Glutamatergic neuron (in vitro differentiated cells): Measurements from ENCODE around the gene SLC15A3. TPM values are rescaled to one million over a fixed set of nuclear protein-coding genes. Genes with fewer than 3 reads are reported as not detected.

Source experiments
- DNase-seq: peaks from one replicate; pipeline ENCODE4 v3.0.0; 2022
- H3K27ac Mint-ChIP-seq: one replicate; pipeline ENCODE4 v1.8.0; 2020; ENCODE audit warnings: mild to moderate bottlenecking, mixed read lengths, inconsistent platforms; ENCODE audit not compliant: unreplicated experiment
- H3K27me3 Mint-ChIP-seq: one replicate; pipeline ENCODE4 v1.8.0; 2020; ENCODE audit warnings: mild to moderate bottlenecking, moderate library complexity, mixed read lengths, inconsistent platforms; ENCODE audit not compliant: unreplicated experiment
- H3K36me3 Mint-ChIP-seq: one replicate; pipeline ENCODE4 v1.8.0; 2020; ENCODE audit warnings: mild to moderate bottlenecking, mixed read lengths, inconsistent platforms; ENCODE audit not compliant: unreplicated experiment
- H3K4me1 Mint-ChIP-seq: one replicate; pipeline ENCODE4 v1.8.0; 2020; ENCODE audit warnings: mild to moderate bottlenecking, low read depth, mixed read lengths, inconsistent platforms; ENCODE audit not compliant: unreplicated experiment
- H3K4me3 Mint-ChIP-seq: one replicate; pipeline ENCODE4 v1.8.0; 2020; ENCODE audit warnings: mild to moderate bottlenecking, mixed read lengths, inconsistent platforms; ENCODE audit not compliant: unreplicated experiment
- H3K9me3 Mint-ChIP-seq: one replicate; pipeline ENCODE4 v1.8.0; 2020; ENCODE audit warnings: mild to moderate bottlenecking, moderate library complexity, mixed read lengths, inconsistent platforms; ENCODE audit not compliant: unreplicated experiment
- CTCF ChIP-seq: fragments of 200-600 bp; sonication (generic); IDR thresholded peaks from one replicate; pipeline ENCODE4 v1.5.0; 2021; ENCODE audit not compliant: partially characterized antibody, unreplicated experiment
- total RNA-seq: library from RNA; stranded (reverse); fragmentation: NEBNext Ultra II Directional; extraction: Animal tissue kit (Norgen Biotek cat#: 25700); gene quantifications from one replicate; pipeline ENCODE4 v1.2.1, GENCODE V29; 2021; ENCODE audit not compliant: unreplicated experiment

The SLC15A3 gene
- total RNA-seq, 1 donor from 2014 or later, result 4.4 TPM

- Mint-ChIP-seq H3K27me3 (peaks cover 32% of the 10 kb centered on the region), H3K9me3 (peaks cover 20% of the 10 kb centered on the region), H3K4me1 (peaks cover 27% of the 10 kb centered on the region), H3K36me3 (no peaks in the 10 kb centered on the region), H3K4me3 (no peak overlapping the region), H3K27ac (no peak overlapping the region)
- TF ChIP-seq CTCF, result no peak
- no peak for DNase-seq
Measured at GRCh38 chr11:60939855-60940254, 12.1 kb downstream of the SLC15A3 start.

GRCh38 chr11:60939301-60939700, 12.7 kb downstream of the SLC15A3 start:
- Mint-ChIP-seq H3K9me3 (peaks cover 22% of the 10 kb centered on the region), H3K4me3 (no peak overlapping the region), H3K27ac (no peak overlapping the region), H3K4me1 (peaks cover 26% of the 10 kb centered on the region), H3K36me3 (no peaks in the 10 kb centered on the region), H3K27me3 (peaks cover 31% of the 10 kb centered on the region)
- no peak for TF ChIP-seq CTCF
- no peak for DNase-seq

GRCh38 chr11:60938500-60938899, 13.5 kb downstream of the SLC15A3 start:
- DNase-seq, result no peak
- peaks cover 23% of the 10 kb centered on the region for H3K4me1 Mint-ChIP-seq
- no peak overlapping the region for H3K27ac Mint-ChIP-seq
- peaks cover 31% of the 10 kb centered on the region for H3K27me3 Mint-ChIP-seq
- H3K36me3 Mint-ChIP-seq, result no peaks in the 10 kb centered on the region
- no peak overlapping the region for H3K4me3 Mint-ChIP-seq
- no peak for TF ChIP-seq CTCF
- peaks cover 23% of the 10 kb centered on the region for H3K9me3 Mint-ChIP-seq

- no peak overlapping the region for H3K27ac Mint-ChIP-seq
Measured at GRCh38 chr11:60937811-60938210, 14.2 kb downstream of the SLC15A3 start.

GRCh38 chr11:60937144-60937527, 14.8 kb downstream of the SLC15A3 start:
- Mint-ChIP-seq H3K4me3 (no peak overlapping the region), H3K4me1 (peaks cover 14% of the 10 kb centered on the region), H3K36me3 (no peaks in the 10 kb centered on the region), H3K9me3 (peaks cover 25% of the 10 kb centered on the region), H3K27ac (no peak overlapping the region), H3K27me3 (peaks cover 29% of the 10 kb centered on the region)
- no peak for DNase-seq
- TF ChIP-seq CTCF, result no peak

More at GRCh38 chr11:60937811-60938210, 14.2 kb downstream of the SLC15A3 start:
- Mint-ChIP-seq H3K4me3 (no peak overlapping the region), H3K4me1 (peaks cover 21% of the 10 kb centered on the region), H3K9me3 (peaks cover 25% of the 10 kb centered on the region), H3K27me3 (peaks cover 31% of the 10 kb centered on the region), H3K36me3 (no peaks in the 10 kb centered on the region)
- no peak for TF ChIP-seq CTCF
- DNase-seq, result no peak
